ENCODE measurements around the gene FLVCR2. TPM values are rescaled to one million over a fixed set of nuclear protein-coding genes. Genes with fewer than 3 reads are reported as not detected.

Gene FLVCR2
- total RNA-seq, 4 donors from 2014 or later: 1.9 to 5.8 (median 4.1) TPM

DNA sequence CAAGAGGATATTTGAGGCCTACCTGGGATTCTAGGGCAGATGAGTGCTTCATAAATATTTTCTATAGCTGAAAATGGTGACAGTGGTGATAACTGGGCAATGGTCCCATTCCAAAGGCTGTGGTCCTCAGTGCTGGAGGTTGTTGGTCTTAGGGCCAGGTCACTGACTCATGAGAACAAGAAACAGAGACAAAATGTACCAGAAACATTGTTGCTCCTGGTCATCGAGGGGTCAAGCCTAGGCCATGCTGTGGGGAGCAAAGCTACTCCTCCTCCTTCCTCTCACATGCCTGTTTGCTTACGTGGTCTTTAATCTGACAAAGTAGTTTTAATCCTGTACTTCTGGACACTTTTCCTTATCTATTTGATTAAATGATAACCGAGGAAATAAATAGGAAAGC lies 48.4 kb downstream of the FLVCR2 start:
- Histone ChIP-seq H3K4me1 (no peaks in the 10 kb centered on the region), H3K27ac (no peak overlapping the region), H3K4me3 (no peak overlapping the region), H3K36me3 (no peaks in the 10 kb centered on the region), H3K9me3 (no peaks in the 10 kb centered on the region), H3K27me3 (no peaks in the 10 kb centered on the region)
- ATAC-seq: no peak
- TF ChIP-seq POLR2AphosphoS5 (IDR thresholded peaks at IDR 0.05) (no peak), EP300 (IDR thresholded peaks at IDR 0.05) (no peak), POLR2A (IDR thresholded peaks at IDR 0.05) (no peak)
- TF ChIP-seq, protein P1, sequence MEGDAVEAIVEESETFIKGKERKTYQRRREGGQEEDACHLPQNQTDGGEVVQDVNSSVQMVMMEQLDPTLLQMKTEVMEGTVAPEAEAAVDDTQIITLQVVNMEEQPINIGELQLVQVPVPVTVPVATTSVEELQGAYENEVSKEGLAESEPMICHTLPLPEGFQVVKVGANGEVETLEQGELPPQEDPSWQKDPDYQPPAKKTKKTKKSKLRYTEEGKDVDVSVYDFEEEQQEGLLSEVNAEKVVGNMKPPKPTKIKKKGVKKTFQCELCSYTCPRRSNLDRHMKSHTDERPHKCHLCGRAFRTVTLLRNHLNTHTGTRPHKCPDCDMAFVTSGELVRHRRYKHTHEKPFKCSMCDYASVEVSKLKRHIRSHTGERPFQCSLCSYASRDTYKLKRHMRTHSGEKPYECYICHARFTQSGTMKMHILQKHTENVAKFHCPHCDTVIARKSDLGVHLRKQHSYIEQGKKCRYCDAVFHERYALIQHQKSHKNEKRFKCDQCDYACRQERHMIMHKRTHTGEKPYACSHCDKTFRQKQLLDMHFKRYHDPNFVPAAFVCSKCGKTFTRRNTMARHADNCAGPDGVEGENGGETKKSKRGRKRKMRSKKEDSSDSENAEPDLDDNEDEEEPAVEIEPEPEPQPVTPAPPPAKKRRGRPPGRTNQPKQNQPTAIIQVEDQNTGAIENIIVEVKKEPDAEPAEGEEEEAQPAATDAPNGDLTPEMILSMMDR (IDR thresholded peaks at IDR 0.05): no peak
- 35 to 82% methylated on average over 2 to 3 of the region's 3 CpGs for WGBS, 2 donors (ENCODE audit: low coverage in 1 of 2)

DNA sequence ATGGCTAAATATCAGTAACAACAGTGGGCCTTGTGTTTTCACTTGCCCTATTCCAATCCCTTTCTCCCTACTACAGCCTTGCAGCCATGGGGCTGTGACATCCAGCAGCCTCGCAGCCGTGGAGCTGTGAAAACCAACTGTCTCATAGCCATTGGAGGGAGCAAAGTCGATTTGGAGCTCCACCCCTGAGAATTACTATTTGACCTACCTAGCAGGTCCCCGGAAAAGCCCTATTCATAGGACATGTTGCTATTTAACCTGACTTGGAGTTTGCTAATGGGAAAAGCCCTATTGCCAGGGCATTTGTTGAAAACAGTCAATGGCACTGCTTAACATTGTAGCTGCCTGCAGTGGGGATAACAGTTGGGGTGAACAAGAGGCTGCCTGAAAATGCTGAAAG lies 49.0 kb downstream of the FLVCR2 start:
- TF ChIP-seq, protein P1 (IDR thresholded peaks at IDR 0.05): no peak
- TF ChIP-seq POLR2AphosphoS5 (IDR thresholded peaks at IDR 0.05): no peak
- TF ChIP-seq EP300 (IDR thresholded peaks at IDR 0.05): no peak
- no peak for TF ChIP-seq POLR2A (IDR thresholded peaks at IDR 0.05)
- no peak for ATAC-seq
- no peaks in the 10 kb centered on the region for H3K9me3 ChIP-seq

DNA sequence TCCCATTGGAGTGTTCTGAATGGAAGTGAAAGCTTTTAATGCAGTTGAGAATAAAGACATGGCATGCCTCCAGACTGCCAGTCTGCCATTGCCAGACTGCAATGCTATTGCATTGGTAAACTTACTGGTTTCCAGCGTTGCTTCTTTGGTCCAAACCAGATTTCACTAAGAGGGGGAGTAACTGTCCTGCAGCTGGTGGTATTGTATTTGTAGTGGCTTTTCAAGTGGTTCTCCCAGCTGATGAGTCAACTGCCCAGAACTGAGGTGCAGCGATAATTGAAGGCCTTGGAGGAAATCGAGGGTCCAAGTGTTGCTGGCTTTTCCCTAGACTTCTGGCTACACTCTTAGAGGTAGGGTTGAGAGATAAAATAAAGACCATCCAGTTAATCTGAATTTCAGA lies 50.4 kb downstream of the FLVCR2 start:
- 92 to 100% methylated on average over 2 to 3 of the region's 3 CpGs for WGBS, 2 donors (ENCODE audit: low coverage in 1 of 2)
- no peaks in the 10 kb centered on the region for H3K36me3 ChIP-seq
- no peak for ATAC-seq
- no peak overlapping the region for H3K27ac ChIP-seq
- TF ChIP-seq POLR2AphosphoS5 (IDR thresholded peaks at IDR 0.05): no peak
- no peak for TF ChIP-seq EP300 (IDR thresholded peaks at IDR 0.05)
- TF ChIP-seq, protein P1 (IDR thresholded peaks at IDR 0.05): no peak
- no peak for TF ChIP-seq POLR2A (IDR thresholded peaks at IDR 0.05)
- H3K4me3 ChIP-seq: no peak overlapping the region
- H3K4me1 ChIP-seq: no peaks in the 10 kb centered on the region
- no peaks in the 10 kb centered on the region for H3K27me3 ChIP-seq
- H3K9me3 ChIP-seq: no peaks in the 10 kb centered on the region

More for the DNA sequence above, 49.0 kb downstream of the FLVCR2 start:
- H3K4me3 ChIP-seq: no peak overlapping the region
- H3K36me3 ChIP-seq: no peaks in the 10 kb centered on the region
- H3K4me1 ChIP-seq: no peaks in the 10 kb centered on the region
- no peak overlapping the region for H3K27ac ChIP-seq
- WGBS, 2 donors (ENCODE audit: low coverage in 1 of 2): 80% methylated on average over 1 of the region's 4 CpGs; no CpG with 5 or more reads in 1 of the 2 donors
- no peaks in the 10 kb centered on the region for H3K27me3 ChIP-seq

DNA sequence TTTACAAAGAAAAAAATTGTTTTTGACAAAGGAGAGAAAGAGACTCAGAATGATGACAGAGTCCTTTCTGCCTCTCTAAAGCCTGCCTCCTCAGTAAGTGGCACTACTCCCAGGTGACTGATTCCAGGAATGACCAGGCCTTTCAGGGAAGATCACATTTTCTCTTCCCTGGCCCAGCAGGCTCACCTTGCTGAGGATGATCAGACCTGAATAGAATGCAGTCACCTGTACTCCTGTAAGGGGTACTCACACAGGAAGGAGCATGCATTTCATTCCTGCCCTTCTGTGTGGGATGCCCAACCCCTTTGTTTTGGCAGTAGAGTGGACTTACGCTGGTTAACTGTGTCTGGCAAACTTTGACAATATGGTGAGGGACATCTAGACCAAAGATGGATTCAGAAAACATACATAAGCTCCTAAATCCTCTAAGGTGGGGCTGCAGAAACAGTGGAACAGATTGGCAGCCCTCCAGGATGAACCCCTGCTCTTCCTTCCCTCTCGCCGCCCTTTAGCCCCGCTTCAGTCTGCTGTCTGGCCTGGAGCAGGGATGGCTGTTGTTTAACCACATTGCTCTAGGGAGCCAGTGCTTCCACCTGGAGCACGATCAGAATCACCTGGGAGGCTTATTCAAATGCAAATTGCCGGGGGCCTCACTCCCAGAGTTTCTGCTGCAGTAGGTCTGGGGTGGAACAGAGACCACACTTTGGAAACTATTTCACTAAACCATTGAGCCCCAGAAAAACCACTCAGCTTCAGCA lies 52.5 kb downstream of the FLVCR2 start:
- TF ChIP-seq, protein P1 (IDR thresholded peaks at IDR 0.05): no peak
- TF ChIP-seq POLR2AphosphoS5 (IDR thresholded peaks at IDR 0.05) (no peak), POLR2A (IDR thresholded peaks at IDR 0.05) (no peak), EP300 (IDR thresholded peaks at IDR 0.05) (no peak)
- Histone ChIP-seq H3K9me3 (no peaks in the 10 kb centered on the region), H3K27me3 (no peaks in the 10 kb centered on the region), H3K4me1 (no peaks in the 10 kb centered on the region), H3K4me3 (no peak overlapping the region), H3K27ac (no peak overlapping the region), H3K36me3 (peaks cover 0 to 3% of the 10 kb centered on the region in 2 donors)
- 85% methylated on average over 5 of the region's 6 CpGs; no CpG with 5 or more reads in 1 of the 2 donors for WGBS, 2 donors (ENCODE audit: low coverage in 1 of 2)
- ATAC-seq: no peak

DNA sequence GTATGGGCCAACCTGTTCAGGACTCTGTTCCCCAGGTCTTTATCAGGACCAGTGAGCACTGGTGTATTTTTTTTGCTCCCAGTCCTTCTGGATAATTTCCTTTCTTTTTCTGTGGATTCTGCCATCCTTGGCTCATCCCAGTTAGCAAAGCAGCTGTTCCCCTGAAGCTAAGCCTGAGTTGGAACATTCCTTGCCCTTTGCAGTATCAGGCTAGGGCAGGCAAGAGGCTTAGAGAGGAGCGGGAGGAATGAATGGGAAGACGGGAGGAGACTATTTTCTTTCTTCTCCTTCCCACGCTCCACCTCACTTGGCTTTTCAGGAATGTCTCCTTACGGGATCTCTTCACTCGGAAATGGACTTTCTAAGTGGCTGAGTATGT lies 53.0 kb downstream of the FLVCR2 start:
- Histone ChIP-seq H3K4me1 (no peaks in the 10 kb centered on the region), H3K36me3 (peaks cover 0 to 7% of the 10 kb centered on the region in 2 donors), H3K4me3 (no peak overlapping the region), H3K27me3 (no peaks in the 10 kb centered on the region), H3K9me3 (no peaks in the 10 kb centered on the region), H3K27ac (no peak overlapping the region)
- ATAC-seq: no peak
- 40 to 57% methylated on average over 1 to 5 of the region's 5 CpGs for WGBS, 2 donors (ENCODE audit: low coverage in 1 of 2)
- TF ChIP-seq EP300 (IDR thresholded peaks at IDR 0.05): no peak
- TF ChIP-seq POLR2AphosphoS5 (IDR thresholded peaks at IDR 0.05): no peak
- TF ChIP-seq, protein P1 (IDR thresholded peaks at IDR 0.05): no peak
- no peak for TF ChIP-seq POLR2A (IDR thresholded peaks at IDR 0.05)
